RWPE2 (cell line): ENCODE measurements around the gene CHMP6.

Experiments used
- ATAC-seq: fragments of 200-7000 bp; cut with Tn5 transposase; 3 replicates; pipeline ENCODE4 v1.9.1; 2021; ENCODE audit warnings: low read depth
- DNase-seq: peaks from one replicate; pipeline ENCODE4 v3.0.0-alpha.2; 2020; ENCODE audit warnings: low spot score
- H3K27ac ChIP-seq: fragments of 450-650 bp; 2 replicates; pipeline ENCODE4 v1.5.1; 2017; ENCODE audit warnings: mild to moderate bottlenecking; ENCODE audit not compliant: poor library complexity, severe bottlenecking
- H3K27me3 ChIP-seq: fragments of 250-450 bp; sonication (Bioruptor Pico); 2 replicates; pipeline ENCODE4 v1.5.1; 2021; ENCODE audit warnings: mild to moderate bottlenecking, moderate library complexity; ENCODE audit not compliant: insufficient read depth, poor library complexity, severe bottlenecking
- H3K36me3 ChIP-seq: fragments of 250-450 bp; sonication (Bioruptor Pico); 2 replicates; pipeline ENCODE4 v1.5.1; 2020; ENCODE audit warnings: low read depth, mild to moderate bottlenecking, moderate library complexity
- H3K4me1 ChIP-seq: fragments of 250-450 bp; sonication (Bioruptor Pico); 2 replicates; pipeline ENCODE4 v1.5.1; 2021; ENCODE audit warnings: mild to moderate bottlenecking, moderate library complexity; ENCODE audit not compliant: insufficient read depth, poor library complexity, severe bottlenecking
- H3K4me3 ChIP-seq: fragments of 250-450 bp; sonication (Bioruptor Pico); 2 replicates; pipeline ENCODE4 v1.5.1; 2021; ENCODE audit warnings: mild to moderate bottlenecking, moderate library complexity; ENCODE audit not compliant: severe bottlenecking
- H3K9me3 ChIP-seq: fragments of 250-450 bp; sonication (Bioruptor Pico); 2 replicates; pipeline ENCODE4 v1.5.1; 2021; ENCODE audit warnings: mild to moderate bottlenecking, moderate library complexity; ENCODE audit not compliant: severe bottlenecking
- CTCF ChIP-seq: fragments of 450-650 bp; IDR thresholded peaks from one replicate; pipeline ENCODE4 v1.5.1; 2017; ENCODE audit warnings: mild to moderate bottlenecking, moderate library complexity; ENCODE audit not compliant: poor library complexity, severe bottlenecking

Gene CHMP6

GRCh38 chr17:80945736-80946135, 45.9 kb upstream of the CHMP6 start:
- no peak overlapping the region for H3K4me3 ChIP-seq
- DNase-seq, result peak; percentile 58
- H3K9me3 ChIP-seq, result no peaks in the 10 kb centered on the region
- no peaks in the 10 kb centered on the region for H3K27me3 ChIP-seq
- peaks cover 19% of the 10 kb centered on the region for H3K36me3 ChIP-seq
- no peak overlapping the region for H3K27ac ChIP-seq
- no peak for ATAC-seq
- no peak for TF ChIP-seq CTCF
- no peaks in the 10 kb centered on the region for H3K4me1 ChIP-seq

GRCh38 chr17:80946449-80946848, 45.2 kb upstream of the CHMP6 start:
- DNase-seq (peak; percentile 32), ATAC-seq (no peak)
- no peak for TF ChIP-seq CTCF
- no peaks in the 10 kb centered on the region for H3K4me1 ChIP-seq
- H3K9me3 ChIP-seq, result no peaks in the 10 kb centered on the region
- H3K4me3 ChIP-seq, result no peak overlapping the region
- H3K27me3 ChIP-seq, result no peaks in the 10 kb centered on the region
- H3K27ac ChIP-seq, result no peak overlapping the region
- H3K36me3 ChIP-seq, result peaks cover 19% of the 10 kb centered on the region

GRCh38 chr17:80947200-80947940, 44.3 kb upstream of the CHMP6 start:
- DNase-seq (no peak), ATAC-seq (no peak)
- no peak overlapping the region for H3K4me3 ChIP-seq
- no peak overlapping the region for H3K27ac ChIP-seq
- no peak for TF ChIP-seq CTCF
- no peaks in the 10 kb centered on the region for H3K27me3 ChIP-seq
- H3K4me1 ChIP-seq, result no peaks in the 10 kb centered on the region
- H3K36me3 ChIP-seq, result peaks cover 19% of the 10 kb centered on the region
- no peaks in the 10 kb centered on the region for H3K9me3 ChIP-seq

GRCh38 chr17:80948019-80948975, 43.3 kb upstream of the CHMP6 start:
- no peak for ATAC-seq
- TF ChIP-seq CTCF, result no peak
- Histone ChIP-seq H3K9me3 (no peaks in the 10 kb centered on the region), H3K27me3 (no peaks in the 10 kb centered on the region), H3K4me1 (no peaks in the 10 kb centered on the region), H3K36me3 (peaks cover 19% of the 10 kb centered on the region), H3K4me3 (no peak overlapping the region), H3K27ac (no peak overlapping the region)
- DNase-seq, result peak; percentile 69
